GM12878 (cell line): ENCODE measurements around the gene CTBS.

ENCODE experiments used
- ATF7 ChIP-seq: fragments of 450-650 bp; IDR thresholded peaks from 2 replicates; pipeline ENCODE4 v1.6.1; 2016; ENCODE audit warnings: low read depth, mild to moderate bottlenecking
- BACH1 ChIP-seq: fragments of 450-650 bp; IDR thresholded peaks from 2 replicates; pipeline ENCODE4 v1.6.1; 2017; ENCODE audit warnings: mild to moderate bottlenecking, borderline replicate concordance
- BRCA1 ChIP-seq: IDR thresholded peaks from 2 replicates; pipeline ENCODE4 v1.6.1; 2011; ENCODE audit warnings: low read depth, low read length, improper control_type of control experiment
- GABPA ChIP-seq: IDR thresholded peaks from 2 replicates; pipeline ENCODE4 v1.6.1; 2014; ENCODE audit warnings: antibody characterized with exemption, low read depth, mild to moderate bottlenecking, inconsistent platforms
- MAX ChIP-seq: IDR thresholded peaks from 2 replicates; pipeline ENCODE4 v1.6.1; 2012; ENCODE audit warnings: low read depth, low read length, improper control_type of control experiment
- POLR2A ChIP-seq: IDR thresholded peaks from 2 replicates; pipeline ENCODE4 v1.6.1; 2011; ENCODE audit warnings: low read depth, mild to moderate bottlenecking, low read length
- SMAD1 ChIP-seq: fragments of 450-650 bp; IDR thresholded peaks from 2 replicates; pipeline ENCODE4 v1.6.1; 2018; ENCODE audit warnings: mild to moderate bottlenecking, low read depth; ENCODE audit not compliant: partially characterized antibody
- TF ChIP-seq, protein P1 (sequence below), 3 experiments: IDR thresholded peaks in 2 of 3; conservative IDR thresholded peaks in 1 of 3; 2 replicates each; pipeline ENCODE4 v1.5.1; 2011; ENCODE audit warnings: low read depth in 3 of 3, low read length in 3 of 3, mild to moderate bottlenecking in 3 of 3, control low read depth in 2 of 3, moderate library complexity in 2 of 3, inconsistent platforms in 1 of 3, mixed read lengths in 1 of 3; ENCODE audit not compliant: control insufficient read depth in 2 of 3, insufficient read depth in 1 of 3; ENCODE audit errors: extremely low read depth in 1 of 3
- TF ChIP-seq, protein P2 (sequence below): fragments of 450-650 bp; IDR thresholded peaks from 2 replicates; pipeline ENCODE4 v1.6.1; 2016; ENCODE audit warnings: mild to moderate bottlenecking

- TF ChIP-seq SMAD1, result no peak
- TF ChIP-seq GABPA, result no peak
- no peak for TF ChIP-seq BRCA1
- no peak for TF ChIP-seq BACH1
- no peak for TF ChIP-seq POLR2A
- TF ChIP-seq MAX, result no peak
- TF ChIP-seq ATF7, result no peak
- TF ChIP-seq, protein P1, sequence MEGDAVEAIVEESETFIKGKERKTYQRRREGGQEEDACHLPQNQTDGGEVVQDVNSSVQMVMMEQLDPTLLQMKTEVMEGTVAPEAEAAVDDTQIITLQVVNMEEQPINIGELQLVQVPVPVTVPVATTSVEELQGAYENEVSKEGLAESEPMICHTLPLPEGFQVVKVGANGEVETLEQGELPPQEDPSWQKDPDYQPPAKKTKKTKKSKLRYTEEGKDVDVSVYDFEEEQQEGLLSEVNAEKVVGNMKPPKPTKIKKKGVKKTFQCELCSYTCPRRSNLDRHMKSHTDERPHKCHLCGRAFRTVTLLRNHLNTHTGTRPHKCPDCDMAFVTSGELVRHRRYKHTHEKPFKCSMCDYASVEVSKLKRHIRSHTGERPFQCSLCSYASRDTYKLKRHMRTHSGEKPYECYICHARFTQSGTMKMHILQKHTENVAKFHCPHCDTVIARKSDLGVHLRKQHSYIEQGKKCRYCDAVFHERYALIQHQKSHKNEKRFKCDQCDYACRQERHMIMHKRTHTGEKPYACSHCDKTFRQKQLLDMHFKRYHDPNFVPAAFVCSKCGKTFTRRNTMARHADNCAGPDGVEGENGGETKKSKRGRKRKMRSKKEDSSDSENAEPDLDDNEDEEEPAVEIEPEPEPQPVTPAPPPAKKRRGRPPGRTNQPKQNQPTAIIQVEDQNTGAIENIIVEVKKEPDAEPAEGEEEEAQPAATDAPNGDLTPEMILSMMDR (IDR thresholded peaks at IDR 0.05 in 2 of 3, conservative IDR thresholded peaks at IDR 0.05 in 1 of 3; ENCODE audit: control insufficient read depth in 2 of 3, extremely low read depth in 1 of 3, insufficient read depth in 1 of 3, low read depth in 3 of 3, low read length in 3 of 3), result no peak
- TF ChIP-seq, protein P2, sequence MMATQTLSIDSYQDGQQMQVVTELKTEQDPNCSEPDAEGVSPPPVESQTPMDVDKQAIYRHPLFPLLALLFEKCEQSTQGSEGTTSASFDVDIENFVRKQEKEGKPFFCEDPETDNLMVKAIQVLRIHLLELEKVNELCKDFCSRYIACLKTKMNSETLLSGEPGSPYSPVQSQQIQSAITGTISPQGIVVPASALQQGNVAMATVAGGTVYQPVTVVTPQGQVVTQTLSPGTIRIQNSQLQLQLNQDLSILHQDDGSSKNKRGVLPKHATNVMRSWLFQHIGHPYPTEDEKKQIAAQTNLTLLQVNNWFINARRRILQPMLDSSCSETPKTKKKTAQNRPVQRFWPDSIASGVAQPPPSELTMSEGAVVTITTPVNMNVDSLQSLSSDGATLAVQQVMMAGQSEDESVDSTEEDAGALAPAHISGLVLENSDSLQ, result no peak
Observed at GRCh38 chr1:84600796-84601195, 26.6 kb upstream of the CTBS start.
